ENCODE measurements around the gene TRIM65.

Gene TRIM65

GRCh38 chr17:75915268-75915667 is 18.5 kb upstream of the TRIM65 start:
- H3F3A ChIP-seq (ENCODE audit: insufficient read depth, low read length) = peaks cover 3% of the 10 kb centered on the region; the same call in 1 of the 2 replicates
- H3K79me2 ChIP-seq (ENCODE audit: low read length) = no peaks in the 10 kb centered on the region
- no peak overlapping the region for H2AFZ ChIP-seq (ENCODE audit: low read length)
- no peaks in the 10 kb centered on the region for H4K20me1 ChIP-seq (ENCODE audit: insufficient read depth, low read length)
- H3K9me3 ChIP-seq (replicated peaks; ENCODE audit: insufficient read depth, low read length) = no peaks in the 10 kb centered on the region
- H3K9ac ChIP-seq (ENCODE audit: low read length) = no peak overlapping the region
- no peak overlapping the region for H3K4me2 ChIP-seq (ENCODE audit: low read depth, low read length)
- H3K27me3 ChIP-seq (replicated peaks; ENCODE audit: insufficient read depth, low read length) = no peaks in the 10 kb centered on the region
- H3K4me3 ChIP-seq (ENCODE audit: low read length) = no peak overlapping the region
- no peak overlapping the region for H3K27ac ChIP-seq (ENCODE audit: low read length)
- H3K4me1 ChIP-seq (ENCODE audit: low read length) = peaks cover 7% of the 10 kb centered on the region
- TF ChIP-seq EZH2 (optimal IDR thresholded peaks at IDR 0.05; ENCODE audit: low read depth, low read length) (no peak), EZH2phosphoT487 (IDR thresholded peaks at IDR 0.05; ENCODE audit: low read length) (no peak), CTCF (IDR thresholded peaks at IDR 0.05; ENCODE audit: low read length) (no peak)
- no peak for DNase-seq
- no peaks in the 10 kb centered on the region for H3K9me2 ChIP-seq (replicated peaks; ENCODE audit: insufficient read depth, low read length)
- no peaks in the 10 kb centered on the region for H3K36me3 ChIP-seq (replicated peaks; ENCODE audit: insufficient read depth, low read length)

GRCh38 chr17:75914643-75915267 is 18.0 kb upstream of the TRIM65 start:
- Histone ChIP-seq H3K9ac (ENCODE audit: low read length) (no peak overlapping the region), H3K27ac (ENCODE audit: low read length) (no peak overlapping the region), H3K9me3 (replicated peaks; ENCODE audit: insufficient read depth, low read length) (no peaks in the 10 kb centered on the region), H4K20me1 (ENCODE audit: insufficient read depth, low read length) (no peaks in the 10 kb centered on the region), H3K9me2 (replicated peaks; ENCODE audit: insufficient read depth, low read length) (no peaks in the 10 kb centered on the region), H2AFZ (ENCODE audit: low read length) (no peak overlapping the region), H3K4me2 (ENCODE audit: low read depth, low read length) (no peak overlapping the region), H3K27me3 (replicated peaks; ENCODE audit: insufficient read depth, low read length) (no peaks in the 10 kb centered on the region), H3K36me3 (replicated peaks; ENCODE audit: insufficient read depth, low read length) (no peaks in the 10 kb centered on the region), H3K4me3 (ENCODE audit: low read length) (no peak overlapping the region), H3F3A (ENCODE audit: insufficient read depth, low read length) (peaks cover 7% of the 10 kb centered on the region; the same call in 1 of the 2 replicates), H3K79me2 (ENCODE audit: low read length) (no peaks in the 10 kb centered on the region), H3K4me1 (ENCODE audit: low read length) (peaks cover 10% of the 10 kb centered on the region)
- TF ChIP-seq EZH2 (optimal IDR thresholded peaks at IDR 0.05; ENCODE audit: low read depth, low read length) = no peak
- TF ChIP-seq EZH2phosphoT487 (IDR thresholded peaks at IDR 0.05; ENCODE audit: low read length) = no peak
- no peak for TF ChIP-seq CTCF (IDR thresholded peaks at IDR 0.05; ENCODE audit: low read length)
- DNase-seq = no peak

- Histone ChIP-seq H3K36me3 (replicated peaks; ENCODE audit: insufficient read depth, low read length) (no peaks in the 10 kb centered on the region), H3K4me1 (ENCODE audit: low read length) (peaks cover 10% of the 10 kb centered on the region), H3K27me3 (replicated peaks; ENCODE audit: insufficient read depth, low read length) (no peaks in the 10 kb centered on the region), H3K27ac (ENCODE audit: low read length) (no peak overlapping the region), H3F3A (ENCODE audit: insufficient read depth, low read length) (peaks cover 17% of the 10 kb centered on the region), H4K20me1 (ENCODE audit: insufficient read depth, low read length) (no peaks in the 10 kb centered on the region), H3K9me2 (replicated peaks; ENCODE audit: insufficient read depth, low read length) (no peaks in the 10 kb centered on the region), H2AFZ (ENCODE audit: low read length) (no peak overlapping the region), H3K4me3 (ENCODE audit: low read length) (no peak overlapping the region), H3K79me2 (ENCODE audit: low read length) (no peaks in the 10 kb centered on the region), H3K9ac (ENCODE audit: low read length) (no peak overlapping the region), H3K9me3 (replicated peaks; ENCODE audit: insufficient read depth, low read length) (no peaks in the 10 kb centered on the region), H3K4me2 (ENCODE audit: low read depth, low read length) (no peak overlapping the region)
- TF ChIP-seq CTCF (IDR thresholded peaks at IDR 0.05; ENCODE audit: low read length) (no peak), EZH2 (optimal IDR thresholded peaks at IDR 0.05; ENCODE audit: low read depth, low read length) (no peak), EZH2phosphoT487 (IDR thresholded peaks at IDR 0.05; ENCODE audit: low read length) (no peak)
- DNase-seq = no peak
These were observed 16.9 kb upstream of the TRIM65 start for GRCh38 chr17:75913537-75914210.
